Stimulated activated naive B cell treated with anti-CD40 and anti-IgM and Interleukin-4, amounts not matched to agents 10 μg/mL and 1 μg/mL and 100 μg/mL, for 72 hours (primary cell): ENCODE results near the gene B4GALT5.
"Not testable (repeated sequence)": the region's sequence is repeated elsewhere in the genome, so short reads cannot be mapped to it uniquely, and the experiment has no call there.

Experiments used
- ATAC-seq, 2 donors: fragments of 150-1000 bp; cut with Tn5 transposase; replicated peaks; 2 replicates each; pipeline ENCODE4 v1.10.0; 2021; ENCODE audit warnings: moderate library complexity in 1 of 2
- DNase-seq: peaks from one replicate; pipeline ENCODE4 v3.0.0; 2021
- H3K27ac Mint-ChIP-seq: one replicate; pipeline ENCODE4 v1.8.0; 2022; ENCODE audit warnings: mild to moderate bottlenecking, mixed read lengths
- H3K27me3 Mint-ChIP-seq, 2 donors: one replicate each; pipeline ENCODE4 v1.8.0; 2022; ENCODE audit warnings: mixed read lengths in 2 of 2
- H3K36me3 Mint-ChIP-seq, 2 donors: one replicate each; pipeline ENCODE4 v1.8.0; 2022; ENCODE audit warnings: mixed read lengths in 2 of 2, mild to moderate bottlenecking in 1 of 2
- H3K4me1 Mint-ChIP-seq, 2 donors: one replicate each; pipeline ENCODE4 v1.8.0; 2022; ENCODE audit warnings: mixed read lengths in 2 of 2, mild to moderate bottlenecking in 1 of 2
- H3K4me3 Mint-ChIP-seq, 2 donors: one replicate each; pipeline ENCODE4 v1.8.0; 2022; ENCODE audit warnings: mild to moderate bottlenecking in 2 of 2, mixed read lengths in 2 of 2, moderate library complexity in 1 of 2
- H3K9me3 Mint-ChIP-seq, 2 donors: one replicate each; pipeline ENCODE4 v1.8.0; 2022; ENCODE audit warnings: mixed read lengths in 2 of 2, mild to moderate bottlenecking in 1 of 2

Gene B4GALT5, protein sequence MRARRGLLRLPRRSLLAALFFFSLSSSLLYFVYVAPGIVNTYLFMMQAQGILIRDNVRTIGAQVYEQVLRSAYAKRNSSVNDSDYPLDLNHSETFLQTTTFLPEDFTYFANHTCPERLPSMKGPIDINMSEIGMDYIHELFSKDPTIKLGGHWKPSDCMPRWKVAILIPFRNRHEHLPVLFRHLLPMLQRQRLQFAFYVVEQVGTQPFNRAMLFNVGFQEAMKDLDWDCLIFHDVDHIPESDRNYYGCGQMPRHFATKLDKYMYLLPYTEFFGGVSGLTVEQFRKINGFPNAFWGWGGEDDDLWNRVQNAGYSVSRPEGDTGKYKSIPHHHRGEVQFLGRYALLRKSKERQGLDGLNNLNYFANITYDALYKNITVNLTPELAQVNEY

DNA sequence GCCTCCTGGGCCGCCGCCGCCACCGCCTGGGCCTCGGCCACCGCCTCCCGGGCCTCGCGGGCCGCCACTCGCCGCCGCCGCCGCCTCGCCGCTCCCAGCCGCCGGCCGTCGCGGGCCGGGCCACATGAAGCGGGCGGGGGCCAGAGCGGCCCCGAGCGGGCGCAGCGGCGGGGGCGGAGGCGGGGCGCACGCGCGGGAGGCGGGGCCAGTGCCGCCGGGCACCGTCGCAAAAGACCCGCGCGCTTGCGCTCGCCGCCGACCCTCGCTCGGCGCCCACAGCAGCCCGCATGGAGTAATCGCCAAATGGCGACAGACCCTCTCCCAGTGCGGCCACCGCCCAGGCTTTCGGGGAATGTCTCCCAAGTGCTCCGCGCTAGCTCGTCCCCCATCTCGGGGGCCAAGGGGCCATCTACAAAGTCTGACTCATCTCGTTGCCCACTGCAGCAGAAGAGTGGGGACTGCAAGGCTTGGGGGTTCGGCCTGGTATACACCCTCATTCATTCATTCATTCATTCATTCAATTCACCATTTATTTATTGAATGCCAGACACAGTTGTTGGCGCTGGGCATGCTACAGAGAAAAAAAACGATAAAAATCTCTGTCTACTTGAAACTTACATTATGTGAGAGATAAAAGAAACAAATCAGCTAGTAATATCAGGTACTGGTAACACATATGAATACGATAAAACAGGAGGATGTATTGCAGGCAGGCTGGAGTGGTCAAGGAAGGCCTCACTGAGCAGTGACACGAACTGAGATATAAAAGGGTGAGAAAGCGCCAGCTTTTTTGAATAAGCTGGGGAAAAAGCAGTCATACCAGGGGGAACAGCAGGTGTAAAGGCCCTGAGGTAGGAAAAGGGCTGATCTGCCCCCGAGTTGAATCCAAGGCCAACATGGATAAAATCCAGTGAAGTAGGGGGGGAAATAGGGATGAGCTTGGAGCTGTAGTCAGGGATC, at the start of gene B4GALT5:
TSS of gene B4GALT5 (minus strand) at position 126 of the 960 bp plus-strand sequence. CDS start 188 bp downstream, outside the sequence.
- H3K9me3 Mint-ChIP-seq = no peaks in the 10 kb centered on the region
- H3K27me3 Mint-ChIP-seq = no peaks in the 10 kb centered on the region
- peak within 1 kb of the TSS; percentile 90 to 91 for H3K4me3 Mint-ChIP-seq
- ATAC-seq (peak; percentile 85 to 89), DNase-seq (peak; percentile 57)
- H3K4me1 Mint-ChIP-seq = peaks cover 32 to 48% of the 10 kb centered on the region in 2 donors
- H3K27ac Mint-ChIP-seq = peak within 1 kb of the TSS; percentile 95
- H3K36me3 Mint-ChIP-seq = peaks cover 4 to 8% of the 10 kb centered on the region in 2 donors

DNA sequence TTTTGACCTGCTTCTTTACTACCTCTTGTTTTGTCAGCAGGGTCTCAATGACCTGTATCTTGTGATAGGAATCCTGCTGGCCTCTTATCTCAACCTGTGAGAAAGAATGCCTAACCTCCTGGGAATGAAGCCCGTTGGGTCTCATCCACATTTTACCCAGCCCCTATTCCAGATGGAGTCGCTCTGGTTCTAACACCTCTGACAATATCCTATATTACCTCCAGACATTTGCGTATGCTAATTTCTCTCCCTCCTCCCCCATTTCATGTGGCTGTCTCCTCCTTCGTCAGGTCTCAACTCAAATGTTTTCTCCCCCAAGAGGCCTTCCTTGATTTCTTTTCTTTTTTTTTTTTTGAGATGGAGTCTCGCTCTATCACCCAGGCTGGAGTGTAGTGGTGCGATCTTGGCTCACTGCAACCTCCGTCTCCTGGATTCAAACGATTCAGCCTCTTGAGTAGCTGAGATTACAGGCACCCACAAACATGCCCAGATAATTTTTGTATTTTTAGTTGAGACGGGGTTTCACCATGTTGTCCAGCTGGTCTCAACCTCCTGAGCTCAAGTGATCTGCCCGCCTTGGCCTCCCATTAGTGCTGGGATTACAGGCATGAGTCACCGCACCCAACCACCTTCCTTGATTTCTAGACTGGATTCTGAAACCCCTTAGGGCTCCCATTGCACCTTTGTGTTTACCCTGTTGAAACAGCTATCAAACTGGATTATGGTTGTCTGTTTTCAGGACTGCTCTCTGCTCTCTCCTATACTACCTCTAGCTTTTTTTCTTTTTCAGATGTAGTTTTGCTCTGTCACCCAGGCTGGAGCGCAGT, 49.5 kb upstream of the B4GALT5 start:
- H3K9me3 Mint-ChIP-seq = peaks cover 0 to 2% of the 10 kb centered on the region in 2 donors
- no peak for ATAC-seq
- no peaks in the 10 kb centered on the region for H3K36me3 Mint-ChIP-seq
- peak overlapping the region; percentile 60 for H3K27ac Mint-ChIP-seq
- H3K4me1 Mint-ChIP-seq = peaks cover 0 to under 1% of the 10 kb centered on the region in 2 donors
- no peak overlapping the region for H3K4me3 Mint-ChIP-seq
- no peak for DNase-seq
- H3K27me3 Mint-ChIP-seq = peaks cover 4 to 9% of the 10 kb centered on the region in 2 donors

DNA sequence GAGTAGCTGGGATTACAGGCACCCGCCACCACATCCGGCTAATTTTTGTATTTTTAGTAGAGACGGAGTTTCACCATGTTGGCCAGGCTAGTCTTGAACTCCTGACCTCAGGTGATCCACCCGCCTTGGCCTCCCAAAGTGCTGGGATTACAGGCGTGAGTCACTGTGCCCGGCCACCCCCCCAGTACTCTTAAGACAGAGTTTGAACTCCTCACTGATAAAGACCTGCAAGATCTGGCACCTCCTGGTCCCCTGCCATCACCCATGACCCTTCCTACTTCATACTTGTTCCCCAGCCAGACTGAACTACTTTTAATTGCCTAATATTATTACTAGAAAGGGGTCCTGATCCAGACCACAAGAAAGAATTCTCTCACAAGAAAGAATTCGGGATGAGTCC, 48.2 kb upstream of the B4GALT5 start:
- not testable (repeated sequence) for H3K4me1 Mint-ChIP-seq, H3K9me3 Mint-ChIP-seq, H3K36me3 Mint-ChIP-seq, DNase-seq, ATAC-seq, H3K4me3 Mint-ChIP-seq, H3K27me3 Mint-ChIP-seq
- H3K27ac Mint-ChIP-seq = peak overlapping the region; percentile 22

DNA sequence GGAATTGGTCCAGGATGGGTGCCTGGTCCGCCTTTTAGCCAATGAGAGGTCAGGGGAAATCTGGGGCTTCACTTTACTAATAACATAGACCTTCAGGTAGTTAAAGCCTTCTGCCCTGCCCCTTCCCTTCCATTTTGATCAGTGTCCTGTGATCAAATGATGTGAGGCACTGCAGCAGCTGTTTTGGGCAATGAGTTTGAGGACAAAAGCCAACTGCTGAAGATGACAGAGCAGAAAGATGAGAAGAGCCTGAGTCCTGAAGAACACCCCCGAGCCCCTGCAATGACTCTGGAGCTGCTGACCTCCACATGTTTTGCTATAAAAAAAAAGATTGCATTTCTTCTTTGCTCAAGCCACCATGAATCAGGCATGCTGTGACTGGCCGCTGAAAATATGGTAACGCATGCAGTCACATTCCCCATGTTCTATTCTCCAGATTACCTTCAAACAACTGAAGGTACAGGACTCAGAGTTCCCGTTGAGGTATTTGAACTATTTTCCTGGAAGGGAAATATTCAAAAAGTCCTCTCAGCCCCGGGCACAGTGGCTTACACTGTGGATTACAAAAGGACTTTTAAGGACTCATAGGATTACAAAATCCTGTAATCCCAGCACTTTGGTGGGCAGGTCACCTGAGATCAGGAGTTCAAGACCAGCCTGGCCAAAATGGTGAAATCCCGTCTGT, 45.7 kb upstream of the B4GALT5 start:
- no peaks in the 10 kb centered on the region for H3K4me1 Mint-ChIP-seq
- H3K36me3 Mint-ChIP-seq = no peaks in the 10 kb centered on the region
- no peak for DNase-seq
- H3K27ac Mint-ChIP-seq = no peak overlapping the region
- peaks cover 0 to 7% of the 10 kb centered on the region in 2 donors for H3K27me3 Mint-ChIP-seq
- no peak overlapping the region for H3K4me3 Mint-ChIP-seq
- no peak for ATAC-seq
- peaks cover 2 to 3% of the 10 kb centered on the region in 2 donors for H3K9me3 Mint-ChIP-seq

DNA sequence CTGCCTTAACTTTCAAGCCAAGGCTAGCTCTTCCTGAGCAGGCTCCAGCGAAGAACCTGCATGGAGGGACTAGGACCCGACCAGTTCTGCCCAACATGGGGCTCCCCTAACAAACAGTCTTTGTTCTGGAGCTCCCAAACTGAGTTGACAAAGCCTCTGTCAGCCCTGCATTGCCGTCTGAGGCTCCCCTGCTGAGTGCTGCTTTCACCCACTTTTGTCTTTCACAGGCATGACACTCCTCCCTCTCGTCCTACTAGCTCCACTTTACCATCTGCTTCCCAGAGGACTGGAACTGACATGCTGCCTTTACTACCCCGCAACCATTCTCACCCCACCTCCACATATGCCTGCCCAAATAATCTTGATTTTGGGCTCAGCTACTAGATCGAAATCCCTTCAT, 45.1 kb upstream of the B4GALT5 start:
- Mint-ChIP-seq H3K27ac (no peak overlapping the region), H3K4me3 (no peak overlapping the region), H3K27me3 (peaks cover 0 to 12% of the 10 kb centered on the region in 2 donors), H3K4me1 (no peaks in the 10 kb centered on the region), H3K36me3 (no peaks in the 10 kb centered on the region), H3K9me3 (peaks cover 2 to 3% of the 10 kb centered on the region in 2 donors)
- DNase-seq (no peak), ATAC-seq (no peak)

GRCh38 chr20:49757597-49757996, 43.9 kb upstream of the B4GALT5 start:
- H3K27me3 Mint-ChIP-seq = peaks cover 0 to 12% of the 10 kb centered on the region in 2 donors
- no peaks in the 10 kb centered on the region for H3K4me1 Mint-ChIP-seq
- no peak overlapping the region for H3K4me3 Mint-ChIP-seq
- no peak for DNase-seq
- ATAC-seq = no peak
- peaks cover 2 to 3% of the 10 kb centered on the region in 2 donors for H3K9me3 Mint-ChIP-seq
- H3K27ac Mint-ChIP-seq = no peak overlapping the region
- no peaks in the 10 kb centered on the region for H3K36me3 Mint-ChIP-seq

GRCh38 chr20:49756241-49756640, 42.6 kb upstream of the B4GALT5 start:
- H3K9me3 Mint-ChIP-seq = peaks cover 2 to 3% of the 10 kb centered on the region in 2 donors
- no peak for DNase-seq
- peaks cover 4 to 12% of the 10 kb centered on the region in 2 donors for H3K27me3 Mint-ChIP-seq

DNA sequence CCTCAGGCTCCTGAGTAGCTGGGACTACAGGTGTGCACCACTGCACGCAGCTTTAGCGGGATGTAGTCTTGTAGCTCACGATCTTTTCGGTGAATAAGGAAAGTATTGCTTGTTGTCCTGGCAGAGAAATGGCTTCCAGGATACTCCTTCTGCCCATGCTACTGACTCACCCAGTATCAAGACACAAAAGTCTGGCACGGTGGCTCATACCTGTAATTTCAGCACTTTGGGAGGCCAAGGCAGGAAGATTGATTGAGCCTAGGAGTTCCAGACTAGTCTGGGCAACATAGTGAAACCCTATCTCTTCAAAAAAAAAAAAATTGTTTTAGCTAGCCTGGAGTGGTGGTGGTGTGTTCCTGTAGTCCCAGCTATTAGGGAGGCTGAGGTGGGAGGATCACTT, 40.9 kb upstream of the B4GALT5 start:
- Mint-ChIP-seq H3K4me3 (no peak overlapping the region), H3K27ac (no peak overlapping the region), H3K27me3 (peaks cover 4 to 7% of the 10 kb centered on the region in 2 donors), H3K36me3 (no peaks in the 10 kb centered on the region), H3K4me1 (peaks cover 8 to 11% of the 10 kb centered on the region in 2 donors), H3K9me3 (peaks cover 2 to 3% of the 10 kb centered on the region in 2 donors)
- ATAC-seq = no peak
- no peak for DNase-seq

More at GRCh38 chr20:49756241-49756640, 42.6 kb upstream of the B4GALT5 start:
- Mint-ChIP-seq H3K4me3 (no peak overlapping the region), H3K4me1 (peaks cover 0 to under 1% of the 10 kb centered on the region in 2 donors), H3K27ac (no peak overlapping the region), H3K36me3 (no peaks in the 10 kb centered on the region)
- no peak for ATAC-seq

GRCh38 chr20:49753133-49753532, 39.5 kb upstream of the B4GALT5 start:
- Mint-ChIP-seq H3K9me3 (peaks cover 0 to 3% of the 10 kb centered on the region in 2 donors), H3K27me3 (peaks cover 4 to 7% of the 10 kb centered on the region in 2 donors), H3K4me1 (peaks cover 8 to 13% of the 10 kb centered on the region in 2 donors), H3K27ac (no peak overlapping the region), H3K36me3 (no peaks in the 10 kb centered on the region), H3K4me3 (no peak overlapping the region)
- DNase-seq (no peak), ATAC-seq (no peak)

- no peak overlapping the region for H3K27ac Mint-ChIP-seq
- H3K36me3 Mint-ChIP-seq = no peaks in the 10 kb centered on the region
- peaks cover 13 to 18% of the 10 kb centered on the region in 2 donors for H3K4me1 Mint-ChIP-seq
- H3K4me3 Mint-ChIP-seq = no peak overlapping the region
- H3K9me3 Mint-ChIP-seq = peaks cover 0 to under 1% of the 10 kb centered on the region in 2 donors
- H3K27me3 Mint-ChIP-seq = peaks cover 4 to 7% of the 10 kb centered on the region in 2 donors
- ATAC-seq (no peak), DNase-seq (no peak)
Measured at GRCh38 chr20:49752201-49752903, 38.7 kb upstream of the B4GALT5 start.

DNA sequence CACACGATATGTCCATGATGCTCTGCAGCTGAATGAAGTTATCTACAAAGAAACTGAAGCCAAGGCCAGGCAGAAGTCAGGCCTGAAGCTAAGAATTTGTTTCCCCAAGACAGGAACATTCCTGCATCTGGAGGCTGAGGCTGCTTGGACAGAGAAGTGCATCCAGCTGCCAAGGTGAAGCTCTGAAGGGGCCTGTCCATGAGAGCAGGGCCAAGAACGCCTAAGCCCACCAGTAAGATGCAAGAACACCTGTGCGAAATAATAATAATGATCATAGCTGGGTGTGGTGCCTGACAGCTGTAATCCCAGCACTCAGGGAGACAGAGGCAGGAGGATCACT, 37.7 kb upstream of the B4GALT5 start:
- Mint-ChIP-seq H3K36me3 (no peaks in the 10 kb centered on the region), H3K4me1 (peaks cover 13 to 19% of the 10 kb centered on the region in 2 donors), H3K9me3 (no peaks in the 10 kb centered on the region), H3K27me3 (peaks cover 4 to 7% of the 10 kb centered on the region in 2 donors), H3K4me3 (no peak overlapping the region), H3K27ac (peak overlapping the region; percentile 4)
- ATAC-seq (no peak), DNase-seq (no peak)

GRCh38 chr20:49750611-49751396, 37.1 kb upstream of the B4GALT5 start:
- peak; percentile 89 for ATAC-seq
- peaks cover 13 to 23% of the 10 kb centered on the region in 2 donors for H3K4me1 Mint-ChIP-seq
- H3K4me3 Mint-ChIP-seq = no peak overlapping the region
- peak overlapping the region; percentile 4 for H3K27ac Mint-ChIP-seq
- DNase-seq = peak; percentile 32
- peaks cover 4 to 7% of the 10 kb centered on the region in 2 donors for H3K27me3 Mint-ChIP-seq
- H3K9me3 Mint-ChIP-seq = no peaks in the 10 kb centered on the region
- H3K36me3 Mint-ChIP-seq = no peaks in the 10 kb centered on the region
